ENCODE measurements around the gene TRIM47. TPM values are rescaled to one million over a fixed set of nuclear protein-coding genes. Genes with fewer than 3 reads are reported as not detected.
A peak's percentile ranks its signal among the peaks of the same experiment; 100 is the strongest.

The TRIM47 gene
- total RNA-seq, 1 donor from 2014 or later, result 7.2 TPM

GRCh38 chr17:75847614-75848522 is 30.5 kb downstream of the TRIM47 start:
- no peak for DNase-seq (ENCODE audit: low read depth)

- no peak for DNase-seq (ENCODE audit: low read depth)
Measured at GRCh38 chr17:75846692-75847613, 31.4 kb downstream of the TRIM47 start.

GRCh38 chr17:75845933-75846691 is 32.3 kb downstream of the TRIM47 start:
- no peak for DNase-seq (ENCODE audit: low read depth)

GRCh38 chr17:75845058-75845711 is 33.2 kb downstream of the TRIM47 start:
- peak; percentile 77 for DNase-seq (ENCODE audit: low read depth)

- no peak for DNase-seq (ENCODE audit: low read depth)
Measured at GRCh38 chr17:75844530-75845057, 33.8 kb downstream of the TRIM47 start.

GRCh38 chr17:75843577-75844529 is 34.5 kb downstream of the TRIM47 start, which contains the start of gene UNC13D:
UNC13D (minus strand) TSS chr17:75844404; CDS start chr17:75844337, 67 bp downstream.
- no peak for DNase-seq (ENCODE audit: low read depth)

GRCh38 chr17:75842963-75843576 is 35.3 kb downstream of the TRIM47 start:
- DNase-seq (ENCODE audit: low read depth), result no peak

GRCh38 chr17:75842411-75842810 is 36.0 kb downstream of the TRIM47 start:
- DNase-seq (ENCODE audit: low read depth), result no peak

- no peak for DNase-seq (ENCODE audit: low read depth)
Measured at GRCh38 chr17:75840799-75841164, 37.6 kb downstream of the TRIM47 start.

- no peak for DNase-seq (ENCODE audit: low read depth)
Measured at GRCh38 chr17:75839942-75840798, 38.2 kb downstream of the TRIM47 start.

GRCh38 chr17:75838410-75838809 is 40.0 kb downstream of the TRIM47 start:
- no peak for DNase-seq (ENCODE audit: low read depth)

GRCh38 chr17:75837899-75838298 is 40.5 kb downstream of the TRIM47 start:
- DNase-seq (ENCODE audit: low read depth), result no peak

- no peak for DNase-seq (ENCODE audit: low read depth)
Measured at GRCh38 chr17:75836605-75837004, 41.8 kb downstream of the TRIM47 start.

- DNase-seq (ENCODE audit: low read depth), result no peak
Measured at GRCh38 chr17:75835654-75835987, 42.8 kb downstream of the TRIM47 start.

GRCh38 chr17:75834928-75835653 is 43.3 kb downstream of the TRIM47 start:
- peak; percentile 36 for DNase-seq (ENCODE audit: low read depth)

- peak; percentile 94 for DNase-seq (ENCODE audit: low read depth)
Measured at GRCh38 chr17:75834279-75834920, 44.0 kb downstream of the TRIM47 start.

Measured in myocyte (in vitro differentiated cells).